ENCODE data around the gene DSE.

Gene DSE

GRCh38 chr6:116491610-116492330 lies 121.0 kb downstream of the DSE start:
- Histone ChIP-seq H3K27me3 (ENCODE audit: control insufficient read depth in 1 of 2, insufficient read depth in 2 of 2, low read length in 2 of 2) (no peaks in the 10 kb centered on the region), H3K36me3 (ENCODE audit: insufficient read depth, low read length) (no peaks in the 10 kb centered on the region), H3K4me3 (ENCODE audit: low read depth in 1 of 2, low read length in 2 of 2) (no peak overlapping the region), H3K27ac (ENCODE audit: low read depth, low read length) (no peak overlapping the region), H3K9ac (ENCODE audit: low read length) (no peak overlapping the region), H3K9me3 (ENCODE audit: low read length) (no peaks in the 10 kb centered on the region), H3K4me1 (ENCODE audit: insufficient read depth, low read length) (no peaks in the 10 kb centered on the region)

DNA sequence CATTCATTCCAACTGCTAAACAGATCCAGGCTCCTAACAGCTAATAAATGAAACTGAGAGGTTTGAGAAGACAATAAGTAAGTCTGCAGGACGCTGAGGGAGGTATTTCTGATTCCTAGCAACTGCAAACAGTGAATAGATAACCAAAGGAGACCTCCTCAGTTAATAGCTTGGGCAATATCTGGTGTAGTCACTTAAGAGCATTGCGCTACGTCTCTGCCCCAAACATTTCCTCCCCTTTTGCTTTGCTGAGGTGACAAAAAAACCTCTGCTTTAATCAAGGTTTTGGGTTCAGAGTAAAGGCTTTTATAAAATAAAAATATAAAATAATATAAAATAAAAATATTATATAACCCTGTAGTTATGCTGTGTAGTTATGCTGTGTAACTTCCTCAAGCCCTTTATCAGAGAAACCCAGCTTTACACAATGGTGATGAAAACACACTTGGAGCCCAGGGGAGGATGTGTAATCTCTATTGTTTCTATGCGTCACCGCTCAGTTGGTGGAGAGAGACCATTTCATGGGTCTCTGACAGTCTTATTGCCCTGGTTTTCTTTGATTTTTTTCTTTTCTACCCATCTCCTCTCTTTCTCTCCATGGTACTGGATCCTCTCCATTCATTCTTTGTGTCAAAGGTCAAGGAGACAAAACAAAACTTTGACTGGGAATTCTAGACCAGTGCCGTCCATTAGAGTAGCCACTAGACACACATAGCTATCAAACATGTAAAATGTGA lies 121.8 kb downstream of the DSE start:
- Histone ChIP-seq H3K4me1 (ENCODE audit: insufficient read depth, low read length) (no peaks in the 10 kb centered on the region), H3K36me3 (ENCODE audit: insufficient read depth, low read length) (no peaks in the 10 kb centered on the region), H3K27ac (ENCODE audit: low read depth, low read length) (no peak overlapping the region), H3K4me3 (ENCODE audit: low read depth in 1 of 2, low read length in 2 of 2) (no peak overlapping the region), H3K9ac (ENCODE audit: low read length) (no peak overlapping the region), H3K27me3 (ENCODE audit: control insufficient read depth in 1 of 2, insufficient read depth in 2 of 2, low read length in 2 of 2) (no peaks in the 10 kb centered on the region), H3K9me3 (ENCODE audit: low read length) (no peaks in the 10 kb centered on the region)

Data from muscle layer of colon (tissue), 2 donors.